Natural killer cell (primary cell): ENCODE results near the gene EPM2A. TPM values are rescaled to one million over a fixed set of nuclear protein-coding genes. Genes with fewer than 3 reads are reported as not detected.

ENCODE experiments used
- ATAC-seq, 3 donors: fragments of 150-1000 bp in 2 of 3; fragments of 200-7000 bp in 1 of 3; cut with Tn5 transposase; 1 replicate in 1 of 3; 2 replicates in 2 of 3; pipeline ENCODE4 v1.10.0; 2021; ENCODE audit warnings: mild to moderate bottlenecking in 2 of 3, moderate library complexity in 2 of 3
- DNase-seq, 2 donors: peaks; one replicate each; pipeline versions ENCODE4 v3.0.0 to v3.0.0-alpha.2; 2013 to 2021; ENCODE audit warnings: mixed read lengths in 1 of 2
- H3K27ac ChIP-seq: one replicate; pipeline ENCODE4 v1.5.1; 2013; ENCODE audit warnings: mild to moderate bottlenecking, low read length
- H3K27me3 ChIP-seq: one replicate; pipeline ENCODE4 v1.6.1; 2013; ENCODE audit warnings: low read length; ENCODE audit not compliant: control insufficient read depth, insufficient read depth
- H3K36me3 ChIP-seq: one replicate; pipeline ENCODE4 v1.6.1; 2013; ENCODE audit warnings: low read length; ENCODE audit not compliant: control insufficient read depth, insufficient read depth
- H3K4me1 ChIP-seq: one replicate; pipeline ENCODE4 v1.6.1; 2013; ENCODE audit warnings: low read length; ENCODE audit not compliant: control insufficient read depth, insufficient read depth
- H3K4me3 ChIP-seq: one replicate; pipeline ENCODE4 v1.5.1; 2013; ENCODE audit warnings: low read length
- H3K9me3 ChIP-seq: one replicate; pipeline ENCODE4 v1.6.1; 2013; ENCODE audit warnings: low read length; ENCODE audit not compliant: control insufficient read depth, insufficient read depth
- H3K27ac Mint-ChIP-seq, 2 donors: one replicate each; pipeline ENCODE4 v1.8.0; 2022; ENCODE audit warnings: mild to moderate bottlenecking in 2 of 2, mixed read lengths in 2 of 2, moderate library complexity in 1 of 2
- H3K27me3 Mint-ChIP-seq, 2 donors: one replicate each; pipeline ENCODE4 v1.8.0; 2022; ENCODE audit warnings: low read depth in 2 of 2, mixed read lengths in 2 of 2
- H3K36me3 Mint-ChIP-seq: one replicate; pipeline ENCODE4 v1.8.0; 2022; ENCODE audit warnings: mixed read lengths
- H3K4me1 Mint-ChIP-seq, 2 donors: one replicate each; pipeline ENCODE4 v1.8.0; 2022; ENCODE audit warnings: mixed read lengths in 2 of 2
- H3K4me3 Mint-ChIP-seq: one replicate; pipeline ENCODE4 v1.8.0; 2022; ENCODE audit warnings: mild to moderate bottlenecking, moderate library complexity, mixed read lengths
- H3K9me3 Mint-ChIP-seq, 2 donors: one replicate each; pipeline ENCODE4 v1.8.0; 2022; ENCODE audit warnings: mixed read lengths in 2 of 2
- CTCF ChIP-seq: fragments of 200-600 bp; IDR thresholded peaks from one replicate; pipeline ENCODE4 v1.8.0; 2022; ENCODE audit warnings: antibody characterized with exemption
- WGBS: methylation state at CpG from one replicate; pipeline ENCODE4 v1.1.7; 2013; ENCODE audit warnings: missing lambda C conversion rate; ENCODE audit not compliant: insufficient coverage; 5-methylcytosine and 5-hydroxymethylcytosine counted together
- intact Hi-C: fragments of 100-400 bp; cut with micrococcal nuclease; formaldehyde crosslinking; loops from one replicate; pipeline ENCODE4 v1.14.2; 2022
- total RNA-seq, 4 donors: library from RNA; stranded (reverse); fragments of 120-200 nt in 1 of 4; gene quantifications; one replicate each; pipeline versions ENCODE4 v1.2.3 to v1.2.4, GENCODE V29; 2013 to 2022

The EPM2A gene
- total RNA-seq, 3 donors from 2014 or later (not counting 1 experiment from before 2014, with no cell fraction given), result 5.2 to 6.9 (median 6.7) TPM

GRCh38 chr6:145685932-145686331 lies 49.4 kb downstream of the EPM2A start:
- Mint-ChIP-seq H3K36me3 (peaks cover 10% of the 10 kb centered on the region), H3K4me3 (no peak overlapping the region), H3K27ac (no peak overlapping the region), H3K4me1 (no peaks in the 10 kb centered on the region), H3K27me3 (no peaks in the 10 kb centered on the region), H3K9me3 (peaks cover 0 to 7% of the 10 kb centered on the region in 2 donors)
- intact Hi-C loops, result no loop called here
- TF ChIP-seq CTCF, result no peak
- ATAC-seq (no peak), DNase-seq (no peak)
- no peaks in the 10 kb centered on the region for H3K4me1 ChIP-seq
- no peak overlapping the region for H3K4me3 ChIP-seq
- H3K27ac ChIP-seq, result no peak overlapping the region
- H3K27me3 ChIP-seq, result no peaks in the 10 kb centered on the region
- H3K9me3 ChIP-seq, result peaks cover 5% of the 10 kb centered on the region
- H3K36me3 ChIP-seq, result no peaks in the 10 kb centered on the region
- WGBS, result 96% methylated on average over 2 of the region's 2 CpGs

GRCh38 chr6:145681965-145682364 lies 53.4 kb downstream of the EPM2A start:
- Histone ChIP-seq H3K27me3 (no peaks in the 10 kb centered on the region), H3K27ac (no peak overlapping the region), H3K4me1 (no peaks in the 10 kb centered on the region), H3K4me3 (no peak overlapping the region), H3K9me3 (peaks cover 5% of the 10 kb centered on the region), H3K36me3 (no peaks in the 10 kb centered on the region)
- DNase-seq (no peak), ATAC-seq (no peak)
- Mint-ChIP-seq H3K27ac (no peak overlapping the region), H3K4me1 (no peaks in the 10 kb centered on the region), H3K9me3 (peaks cover 0 to 7% of the 10 kb centered on the region in 2 donors), H3K4me3 (no peak overlapping the region), H3K27me3 (no peaks in the 10 kb centered on the region), H3K36me3 (peaks cover 10% of the 10 kb centered on the region)
- 90% methylated on average over 9 of the region's 9 CpGs for WGBS
- no peak for TF ChIP-seq CTCF
- intact Hi-C loops, result no loop called here

- Histone ChIP-seq H3K4me1 (no peaks in the 10 kb centered on the region), H3K9me3 (no peaks in the 10 kb centered on the region), H3K4me3 (no peak overlapping the region), H3K36me3 (no peaks in the 10 kb centered on the region), H3K27me3 (no peaks in the 10 kb centered on the region), H3K27ac (no peak overlapping the region)
- peaks cover 10% of the 10 kb centered on the region in 2 donors for H3K4me1 Mint-ChIP-seq
- no peak for ATAC-seq
- H3K9me3 Mint-ChIP-seq, result peaks cover 3 to 9% of the 10 kb centered on the region in 2 donors
- peaks cover 10% of the 10 kb centered on the region for H3K36me3 Mint-ChIP-seq
- no peaks in the 10 kb centered on the region for H3K27me3 Mint-ChIP-seq
- no peak overlapping the region for H3K4me3 Mint-ChIP-seq
- intact Hi-C loops, result no loop called here
- no peak for TF ChIP-seq CTCF
- DNase-seq, result no peak
- WGBS, result 97% methylated on average over 5 of the region's 5 CpGs
- H3K27ac Mint-ChIP-seq, result no peak overlapping the region
Observed at GRCh38 chr6:145673504-145673903, 61.8 kb downstream of the EPM2A start.

GRCh38 chr6:145670311-145670710 lies 65.0 kb downstream of the EPM2A start:
- no peak overlapping the region for H3K27ac ChIP-seq
- H3K4me1 ChIP-seq, result no peaks in the 10 kb centered on the region
- Mint-ChIP-seq H3K4me3 (no peak overlapping the region), H3K27ac (no peak overlapping the region), H3K27me3 (no peaks in the 10 kb centered on the region), H3K4me1 (peaks cover 10% of the 10 kb centered on the region in 2 donors), H3K9me3 (peaks cover 3 to 5% of the 10 kb centered on the region in 2 donors), H3K36me3 (peaks cover 10% of the 10 kb centered on the region)
- intact Hi-C loops, result no loop called here
- DNase-seq, result no peak
- WGBS, result 71% methylated on average over 1 of the region's 1 CpG
- no peaks in the 10 kb centered on the region for H3K9me3 ChIP-seq
- TF ChIP-seq CTCF, result no peak
- no peak for ATAC-seq
- H3K4me3 ChIP-seq, result no peak overlapping the region
- H3K36me3 ChIP-seq, result no peaks in the 10 kb centered on the region
- H3K27me3 ChIP-seq, result no peaks in the 10 kb centered on the region
